GM18873 (cell line): ENCODE measurements around the gene ZNF587.
"Not testable (repeated sequence)": the region's sequence is repeated elsewhere in the genome, so short reads cannot be mapped to it uniquely, and the experiment has no call there.

Experiments used
- ATAC-seq: cut with Tn5 transposase; IDR thresholded peaks from one replicate; pipeline ENCODE4 v1.9.1; 2021; ENCODE audit warnings: mild to moderate bottlenecking, moderate library complexity, moderate number of reproducible peaks; ENCODE audit not compliant: unreplicated experiment, low FRiP score

Gene ZNF587

GRCh38 chr19:57873883-57874799 lies 24.5 kb downstream of the ZNF587 start:
- not testable (repeated sequence) for ATAC-seq

DNA sequence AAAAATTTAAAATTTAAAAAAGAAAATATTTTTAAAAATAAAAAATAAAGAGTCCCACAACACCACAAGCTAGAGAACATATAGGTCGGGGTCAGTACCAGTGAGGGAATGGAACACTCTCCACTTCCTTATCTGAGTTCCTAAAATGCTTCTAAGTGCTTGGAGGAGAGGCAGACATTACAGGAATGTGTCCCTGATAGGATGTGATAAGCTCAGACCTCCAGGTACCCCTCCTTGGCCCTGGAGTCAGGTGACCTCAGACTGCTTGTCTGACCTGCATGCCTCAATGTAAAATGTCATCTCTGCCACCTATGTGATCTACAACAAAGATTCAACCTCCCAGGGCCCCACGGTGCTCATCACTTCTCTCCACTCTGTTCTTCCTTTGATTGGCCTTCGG lies 36.4 kb downstream of the ZNF587 start:
- no peak for ATAC-seq

GRCh38 chr19:57887195-57887941 lies 37.7 kb downstream of the ZNF587 start:
- ATAC-seq, result no peak

DNA sequence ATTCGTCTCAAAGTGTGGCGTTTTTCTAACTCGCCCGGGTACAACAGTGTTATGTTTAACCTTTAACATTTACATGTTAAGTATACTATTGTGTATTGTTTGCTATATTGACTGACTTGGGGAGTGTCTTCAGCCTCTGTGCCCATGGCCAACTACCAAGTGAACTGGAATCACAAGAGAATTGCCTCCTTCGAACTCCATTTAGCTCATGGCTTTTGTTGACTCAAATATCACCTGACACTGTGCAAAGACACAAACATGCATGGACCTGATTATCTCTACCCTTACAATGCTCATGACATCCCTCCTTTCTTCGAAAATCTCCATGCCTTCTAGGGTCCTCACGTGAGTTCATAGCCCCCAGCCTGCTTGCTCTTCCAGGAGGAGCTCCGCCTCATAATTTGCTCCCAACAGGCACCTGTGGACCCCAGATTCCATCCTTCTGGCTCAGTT lies 38.5 kb downstream of the ZNF587 start:
- ATAC-seq, result no peak

GRCh38 chr19:57888560-57889231 lies 39.0 kb downstream of the ZNF587 start, which contains the start of gene ZNF814:
Gene ZNF814, minus strand, starts transcription at chr19:57889037. Its CDS starts 235 bp downstream, at chr19:57888802.
- ATAC-seq, result peak; percentile 75

DNA sequence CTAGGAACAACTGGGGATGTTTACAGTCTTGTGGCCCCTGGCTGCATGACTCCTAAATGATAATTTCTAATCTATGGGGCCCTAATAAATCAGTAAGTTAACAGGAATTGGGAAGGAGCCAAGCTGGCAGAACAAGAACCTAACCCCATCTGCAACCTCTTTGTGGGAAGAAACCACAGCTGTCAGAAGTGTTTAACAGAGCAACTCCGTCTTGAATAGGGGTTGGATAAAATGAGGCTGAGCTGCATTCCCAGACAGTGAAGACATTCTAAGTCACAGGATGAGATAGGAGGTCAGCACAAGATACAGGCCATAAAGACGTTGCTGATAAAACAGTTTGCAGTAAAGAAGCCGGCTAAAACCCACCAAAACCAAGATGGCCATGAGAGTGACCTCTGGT lies 41.0 kb downstream of the ZNF587 start:
- not testable (repeated sequence) for ATAC-seq

- no peak for ATAC-seq
Measured at GRCh38 chr19:57900311-57900710, 50.7 kb downstream of the ZNF587 start.

DNA sequence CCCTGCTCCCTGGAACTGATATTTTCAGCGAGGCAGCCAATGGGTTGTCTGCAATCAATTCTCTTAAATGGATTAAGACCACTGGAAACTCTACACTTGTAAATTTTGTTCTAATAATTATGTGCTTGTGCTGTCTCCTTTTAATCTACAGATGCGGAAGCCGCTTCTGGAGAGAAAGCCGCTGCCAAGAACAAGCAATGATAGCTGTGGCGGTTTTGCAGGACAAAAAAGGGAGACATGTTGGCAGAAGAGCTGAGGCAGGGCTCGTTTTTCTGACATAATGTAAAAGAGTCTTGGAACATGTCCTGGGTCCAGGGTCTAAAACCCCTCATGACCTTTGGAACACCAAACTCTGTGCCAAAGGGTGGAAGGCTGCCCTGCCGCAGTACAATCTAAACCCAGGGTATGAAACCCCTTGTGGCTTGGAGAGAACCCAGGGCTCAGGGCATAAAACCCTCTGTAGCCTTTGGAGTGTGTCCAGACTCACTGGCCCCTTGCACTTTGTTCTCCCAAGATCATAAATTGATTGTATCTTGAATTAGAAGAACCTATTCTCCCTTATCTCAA lies 54.0 kb downstream of the ZNF587 start:
- no peak for ATAC-seq

- no peak for ATAC-seq
Measured at GRCh38 chr19:57905258-57905657, 55.6 kb downstream of the ZNF587 start.

GRCh38 chr19:57907394-57907793 lies 57.7 kb downstream of the ZNF587 start:
- no peak for ATAC-seq

GRCh38 chr19:57914531-57914930 lies 64.9 kb downstream of the ZNF587 start:
- no peak for ATAC-seq
